ENCODE measurements around the gene FBXO11. TPM values are rescaled to one million over a fixed set of nuclear protein-coding genes. Genes with fewer than 3 reads are reported as not detected.

The FBXO11 gene
- total and polyA plus RNA-seq, 2 of the 4 experiments (the other 2 are of a cell fraction), result 27.1 to 29.6 TPM

DNA sequence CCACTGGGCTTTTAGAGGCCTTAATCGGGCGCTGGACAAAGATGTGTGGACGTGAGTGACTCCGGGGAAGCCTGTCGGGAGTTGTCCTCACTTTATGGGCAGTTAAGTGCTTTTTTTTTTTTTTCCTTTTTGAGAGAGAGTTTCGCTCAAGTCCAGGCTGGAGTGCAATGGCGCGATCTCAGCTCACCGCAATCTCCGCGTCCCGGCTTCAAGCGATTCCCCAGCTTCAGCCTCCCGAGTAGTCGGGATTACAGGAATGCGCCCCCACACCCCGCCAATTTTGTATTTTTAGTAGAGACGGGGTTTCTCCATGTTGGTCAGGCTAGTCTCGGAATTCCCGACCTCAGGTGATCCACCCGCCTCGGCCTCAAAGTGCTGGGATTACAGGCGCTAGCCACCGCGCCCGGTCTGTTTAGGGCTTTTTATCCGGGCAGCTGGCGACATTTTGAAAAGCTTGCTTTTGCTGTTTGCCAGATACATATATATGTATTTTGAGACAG, 121.9 kb downstream of the FBXO11 start:
- H4K91ac ChIP-seq (ENCODE audit: insufficient read depth, low read depth, low read length), result no peak overlapping the region
- no peak overlapping the region for H2BK120ac ChIP-seq (ENCODE audit: low read depth, low read length)
- no peak overlapping the region for H2BK5ac ChIP-seq (ENCODE audit: low read depth, low read length, poor library complexity, severe bottlenecking)
- H3K4me3 ChIP-seq (ENCODE audit: insufficient read depth, low read depth, low read length), result peak overlapping the region; percentile 94
- peaks cover 7 to 36% of the 10 kb centered on the region in 2 experiments for H3K79me1 ChIP-seq (ENCODE audit: low read depth in 1 of 2, low read length in 2 of 2)
- no peak for ATAC-seq (ENCODE audit: low read depth)
- WGBS, 2 experiments (ENCODE audit: extremely low coverage in 2 of 2, insufficient read length in 1 of 2), result 19% methylated on average over 14 of the region's 28 CpGs; no CpG with 5 or more reads in 1 of the 2 experiments
- TF ChIP-seq CEBPB (IDR thresholded peaks at IDR 0.05; ENCODE audit: low read depth, low read length) (no peak), CTCF (conservative IDR thresholded peaks at IDR 0.05; ENCODE audit: low read depth, low read length) (no peak), USF2 (IDR thresholded peaks at IDR 0.05; ENCODE audit: low read depth, low read length) (no peak), MAFK (IDR thresholded peaks at IDR 0.05; ENCODE audit: low read depth, low read length) (no peak), ELK1 (IDR thresholded peaks at IDR 0.05; ENCODE audit: borderline replicate concordance, low read depth, low read length) (no peak), BHLHE40 (IDR thresholded peaks at IDR 0.05; ENCODE audit: low read depth, low read length) (no peak), RAD21 (IDR thresholded peaks at IDR 0.05; ENCODE audit: low read length) (no peak), POLR2A (IDR thresholded peaks at IDR 0.05; ENCODE audit: low read depth, low read length) (no peak), RCOR1 (IDR thresholded peaks at IDR 0.05; ENCODE audit: insufficient replicate concordance, low read length) (no peak)
- ChIA-PET CTCF (interaction anchor here (0.6 to 1.0 kb wide), 2 partner anchors 272 to 396 kb away, joined by 3 to 7 read pairs; no protein-coding TSS in a partner anchor), POLR2A (ENCODE audit: unreplicated experiment) (interaction anchor here (0.6 kb wide), 1 partner anchor 596 kb away, joined by 4 read pairs; no protein-coding TSS in a partner anchor)
- no peak overlapping the region for H2BK15ac ChIP-seq (ENCODE audit: low read depth, low read length)
- DNase-seq, result peak; percentile 34
- peaks cover 8% of the 10 kb centered on the region; the same call in 1 of the 2 replicates for H3K9me1 ChIP-seq (ENCODE audit: insufficient read depth, low read length)
- H4K8ac ChIP-seq (ENCODE audit: low read depth in 2 of 2, low read length in 2 of 2), result no peak overlapping the region
- peaks cover 4% of the 10 kb centered on the region for H3K4me1 ChIP-seq (ENCODE audit: control insufficient read depth, insufficient read depth, low read length)
- dilution Hi-C loops (cut with HindIII; ENCODE audit: low sequenced_read_pairs, unreplicated experiment) (no loop called here), intact Hi-C loops (cut with micrococcal nuclease) (loop anchor here (5.0 kb wide), 1 partner anchor 323 kb away; no protein-coding TSS in a partner anchor), in situ Hi-C loops (cut with MboI; ENCODE audit: low sequenced_read_pairs) (no loop called here)
- H3K4me2 ChIP-seq (ENCODE audit: low read depth, low read length), result peak overlapping the region; percentile 84
- no peak overlapping the region for H2AFZ ChIP-seq (replicated peaks; ENCODE audit: low read length, poor library complexity)
- no peaks in the 10 kb centered on the region for H3K9me3 ChIP-seq (ENCODE audit: control insufficient read depth, insufficient read depth, low read length)
- H3K14ac ChIP-seq (replicated peaks; ENCODE audit: low read depth, low read length), result no peak overlapping the region
- no peak overlapping the region for H3K18ac ChIP-seq (ENCODE audit: low read depth, low read length)
- H3K27ac ChIP-seq (ENCODE audit: insufficient read depth, low read length), result peak overlapping the region; percentile 10; the same call in 1 of the 2 replicates
- no peak overlapping the region for H4K5ac ChIP-seq (ENCODE audit: low read depth, low read length)
- H3K27me3 ChIP-seq (ENCODE audit: control insufficient read depth, insufficient read depth, low read length), result no peaks in the 10 kb centered on the region
- H2AK5ac ChIP-seq (ENCODE audit: low read depth, low read length), result no peak overlapping the region
- peak overlapping the region; percentile 43 for H3K9ac ChIP-seq (ENCODE audit: low read depth, low read length)
- H2BK20ac ChIP-seq (ENCODE audit: low read depth, low read length), result no peak overlapping the region
- no peak overlapping the region for H3K4ac ChIP-seq (ENCODE audit: low read depth, low read length)
- H2AK9ac ChIP-seq (replicated peaks; ENCODE audit: low read depth, low read length, poor library complexity), result no peak overlapping the region
- H4K20me1 ChIP-seq (ENCODE audit: insufficient read depth, low read length), result peaks cover 43% of the 10 kb centered on the region
- H3K36me3 ChIP-seq (ENCODE audit: control insufficient read depth, insufficient read depth, low read length), result no peaks in the 10 kb centered on the region
- H3K23ac ChIP-seq (ENCODE audit: low read depth, low read length), result peak overlapping the region; percentile 30
- BruUV-seq (replicated peaks), result no TSS peak
- no peak overlapping the region for H3K56ac ChIP-seq (ENCODE audit: extremely low read depth, insufficient read depth, low read length)
